NCI-H2029 (cell line): ENCODE results near the gene SF3A1.

Experiments used
- DNase-seq: peaks from one replicate; lab custom pipeline; 2025; lab: John Stamatoyannopoulos, UW

Gene SF3A1

GRCh38 chr22:30325065-30325720, 31.5 kb downstream of the SF3A1 start:
- DNase-seq = no peak

DNA sequence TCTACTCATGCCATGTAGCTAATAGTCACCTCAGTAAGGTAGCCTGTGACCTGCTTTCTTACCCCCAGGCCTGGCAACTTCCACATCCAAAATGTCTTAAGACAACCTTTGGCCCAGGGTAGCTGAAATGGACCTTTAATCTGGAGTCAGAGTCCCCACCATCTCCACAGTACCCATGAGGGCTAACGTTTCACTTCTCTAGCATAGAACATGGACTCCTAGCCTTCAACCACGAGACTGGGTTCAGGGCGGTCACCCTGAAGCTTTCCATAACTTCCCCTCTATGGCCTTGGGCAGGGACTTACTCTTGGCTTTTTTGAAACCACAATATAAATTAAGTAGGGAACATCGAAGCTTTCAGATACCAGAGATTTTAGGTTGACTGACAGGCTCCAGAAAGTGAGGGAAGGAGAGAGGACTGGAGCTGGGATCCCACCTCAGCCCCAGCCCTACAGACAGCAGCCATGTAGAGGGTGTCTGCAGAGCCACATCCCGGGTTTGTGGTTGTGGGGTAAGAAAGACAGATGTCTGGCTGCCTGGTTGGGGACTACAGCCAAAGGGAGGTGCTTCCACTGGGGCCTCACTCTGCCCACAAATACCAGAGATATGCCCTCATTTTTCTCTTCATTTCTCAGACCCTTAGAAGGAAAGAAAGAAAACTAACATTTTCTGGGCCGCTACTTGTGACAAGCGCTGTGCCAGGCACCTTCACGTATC, 32.5 kb downstream of the SF3A1 start:
- no peak for DNase-seq

DNA sequence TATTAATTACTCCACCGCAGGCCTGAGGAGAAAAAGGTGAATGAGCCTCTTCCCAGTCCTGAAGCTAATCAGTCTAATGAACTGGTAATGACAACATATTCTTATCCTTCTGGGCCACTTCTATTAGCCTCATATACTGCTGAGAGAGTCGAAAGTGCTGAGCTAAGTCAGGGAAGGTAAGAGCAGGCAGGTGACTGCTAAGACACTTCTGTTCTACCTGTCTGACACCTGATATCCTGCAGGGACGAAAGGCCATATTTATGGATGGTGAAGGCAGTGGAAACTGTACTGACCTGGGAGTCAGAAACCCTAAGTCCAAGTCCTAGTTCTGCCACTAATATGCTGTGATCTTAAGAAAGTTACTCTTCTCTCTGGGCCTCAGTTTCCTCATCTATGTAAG, 33.4 kb downstream of the SF3A1 start:
- DNase-seq = no peak

DNA sequence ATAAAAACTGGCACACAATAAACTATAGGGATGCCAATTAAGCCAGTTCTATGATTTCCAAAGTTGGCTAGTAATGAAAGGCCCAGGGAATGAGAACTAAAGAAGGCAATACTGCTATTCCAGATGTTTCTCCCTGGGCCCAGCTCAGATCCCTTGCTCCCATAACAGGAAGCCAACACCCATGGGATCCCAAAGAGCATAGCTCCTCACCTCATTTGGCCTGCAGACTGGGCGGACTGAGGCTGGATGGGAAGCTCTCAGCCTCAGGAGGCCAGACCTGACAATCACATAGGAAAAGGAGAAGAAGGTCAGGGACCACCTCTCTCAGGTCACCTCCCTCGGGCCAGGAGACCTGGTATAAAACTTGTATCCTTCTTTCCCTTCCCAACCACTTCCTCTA, 35.2 kb downstream of the SF3A1 start:
- DNase-seq = no peak

- no peak for DNase-seq
Observed at GRCh38 chr22:30320021-30320556, 36.6 kb downstream of the SF3A1 start.

- DNase-seq = no peak
Observed at GRCh38 chr22:30318799-30319419, 37.8 kb downstream of the SF3A1 start.

- DNase-seq = no peak
Observed at GRCh38 chr22:30317778-30318177, 38.9 kb downstream of the SF3A1 start.

DNA sequence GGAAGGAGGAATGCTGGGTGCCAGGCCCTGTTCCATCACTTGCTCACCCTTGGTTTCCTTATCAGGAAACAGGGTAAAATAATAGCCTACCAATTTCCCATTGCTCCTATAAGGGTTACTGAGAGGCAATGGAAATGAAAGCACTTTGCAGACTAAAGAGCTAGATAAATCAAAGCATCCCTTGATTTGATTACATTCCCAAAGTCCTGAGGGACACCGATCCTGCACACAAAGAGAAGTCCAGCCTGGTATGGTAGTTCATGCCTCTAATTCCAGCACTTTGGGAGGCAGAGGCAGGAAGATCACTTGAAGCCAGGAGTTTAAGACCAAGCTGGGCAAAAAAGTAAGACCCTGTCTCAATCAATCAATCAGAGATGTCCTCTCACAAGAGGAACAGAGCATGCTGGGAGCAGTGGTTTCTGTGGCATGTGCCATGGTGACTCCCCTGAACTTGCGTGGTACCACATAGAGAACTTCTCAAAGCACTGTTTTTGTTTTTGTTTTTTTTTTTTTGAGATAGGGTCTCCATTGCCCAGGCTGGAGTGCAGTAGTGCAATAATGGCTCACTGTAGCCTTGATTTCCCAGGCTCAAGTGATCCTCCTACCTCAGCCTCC, 40.6 kb downstream of the SF3A1 start:
- no peak for DNase-seq

- DNase-seq = no peak
Observed at GRCh38 chr22:30314915-30315314, 41.8 kb downstream of the SF3A1 start.

GRCh38 chr22:30313527-30314363, 42.9 kb downstream of the SF3A1 start:
- DNase-seq = no peak

DNA sequence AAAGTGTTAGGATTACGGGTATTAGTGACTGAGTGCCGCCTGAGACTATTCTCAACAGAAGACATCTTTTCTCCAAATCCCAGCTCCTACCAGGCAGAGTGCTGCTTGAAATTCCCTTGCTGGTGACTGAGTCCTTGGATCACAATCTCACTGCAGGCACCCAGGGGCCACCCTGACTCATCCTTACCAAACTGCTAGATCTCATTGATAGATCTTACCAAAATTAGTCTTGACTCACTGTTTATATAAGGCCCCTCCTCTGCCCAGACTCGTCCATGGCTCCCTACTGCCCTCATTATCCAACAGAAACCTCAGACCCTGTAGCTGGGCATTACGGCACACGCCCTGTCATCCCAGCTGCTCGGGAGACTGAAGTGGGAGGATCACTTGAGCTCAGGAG, 44.6 kb downstream of the SF3A1 start:
- no peak for DNase-seq

DNA sequence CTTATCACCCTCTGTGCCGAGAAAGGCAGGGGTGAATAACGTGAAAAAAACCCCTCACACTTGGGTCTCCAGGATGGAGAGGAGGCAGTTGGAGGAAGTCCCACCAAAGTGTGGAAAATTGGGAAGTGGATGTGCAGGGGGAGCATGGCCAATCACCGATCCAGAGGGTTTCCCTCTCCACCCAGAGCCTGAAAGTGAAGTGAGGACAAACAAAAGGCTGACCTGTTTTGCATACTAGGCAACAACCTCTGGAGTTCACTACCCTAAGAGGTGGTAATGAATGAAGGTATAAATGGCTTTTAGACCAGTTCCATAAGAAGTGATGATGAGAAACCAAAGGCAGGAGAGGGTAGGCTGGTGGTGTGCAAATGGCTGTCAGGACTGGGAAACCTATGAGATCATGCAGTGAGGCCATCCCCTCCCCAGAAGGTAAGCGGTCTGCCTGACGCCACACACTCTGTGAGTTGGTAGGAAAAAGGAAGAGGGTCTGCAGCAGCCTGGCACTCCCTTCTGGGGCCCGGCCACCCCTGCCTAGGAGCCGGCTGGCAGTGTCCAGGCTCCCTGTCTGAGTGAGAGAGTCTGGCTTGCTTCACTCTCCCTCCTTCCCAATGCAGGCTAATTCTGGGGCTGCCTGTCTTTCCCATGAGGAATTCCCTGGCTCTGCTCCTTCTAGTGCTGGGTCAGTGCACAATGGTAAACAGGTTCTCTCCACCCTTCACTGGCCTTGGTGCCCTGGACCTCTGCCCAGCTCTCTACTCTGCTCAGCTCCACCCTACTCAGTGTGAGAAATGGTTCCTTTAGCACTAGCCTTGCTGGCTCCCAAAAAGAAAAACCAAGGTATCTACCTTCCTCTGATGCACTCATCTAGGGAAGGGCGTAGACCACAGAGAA, 45.6 kb downstream of the SF3A1 start:
- peak; percentile 55 for DNase-seq

- peak; percentile 53 for DNase-seq
Observed at GRCh38 chr22:30309951-30310741, 46.5 kb downstream of the SF3A1 start.

DNA sequence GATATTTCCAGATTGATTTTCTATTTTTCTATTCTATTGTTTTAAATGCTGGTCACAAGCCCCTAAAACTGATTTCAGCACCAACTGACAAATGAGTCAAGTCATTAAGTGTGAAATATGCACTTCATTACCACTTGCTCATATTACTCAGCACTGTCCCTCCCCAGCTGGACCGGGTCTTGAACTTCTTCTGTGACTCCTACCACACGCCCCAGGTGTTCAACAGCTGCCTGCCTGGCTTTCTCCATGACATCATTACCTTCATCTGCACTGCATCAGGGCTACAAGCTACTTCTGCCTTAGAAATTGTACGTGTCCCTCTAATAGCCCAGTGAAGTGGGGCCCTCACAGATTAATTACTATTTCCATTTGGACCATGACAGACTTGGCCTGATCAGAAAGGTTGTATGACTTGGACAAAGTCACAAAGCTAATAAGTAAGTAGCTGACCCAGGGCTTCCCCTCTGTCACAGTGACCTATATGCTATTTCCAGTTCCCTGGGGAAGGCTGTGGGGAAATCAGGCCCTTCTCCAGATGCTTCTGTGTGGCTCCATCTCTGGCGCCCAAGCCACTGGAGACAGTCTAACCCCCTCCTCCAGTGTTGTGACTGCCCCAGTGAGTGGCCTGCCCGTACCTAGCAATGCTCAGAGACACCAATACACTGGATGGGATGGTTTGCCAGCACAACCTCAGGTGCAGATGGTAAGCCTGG, 48.0 kb downstream of the SF3A1 start:
- no peak for DNase-seq

- DNase-seq = no peak
Observed at GRCh38 chr22:30308093-30308492, 48.6 kb downstream of the SF3A1 start.

- DNase-seq = no peak
Observed at GRCh38 chr22:30307041-30307574, 49.6 kb downstream of the SF3A1 start.

- DNase-seq = no peak
Observed at GRCh38 chr22:30306627-30307011, 50.1 kb downstream of the SF3A1 start.

DNA sequence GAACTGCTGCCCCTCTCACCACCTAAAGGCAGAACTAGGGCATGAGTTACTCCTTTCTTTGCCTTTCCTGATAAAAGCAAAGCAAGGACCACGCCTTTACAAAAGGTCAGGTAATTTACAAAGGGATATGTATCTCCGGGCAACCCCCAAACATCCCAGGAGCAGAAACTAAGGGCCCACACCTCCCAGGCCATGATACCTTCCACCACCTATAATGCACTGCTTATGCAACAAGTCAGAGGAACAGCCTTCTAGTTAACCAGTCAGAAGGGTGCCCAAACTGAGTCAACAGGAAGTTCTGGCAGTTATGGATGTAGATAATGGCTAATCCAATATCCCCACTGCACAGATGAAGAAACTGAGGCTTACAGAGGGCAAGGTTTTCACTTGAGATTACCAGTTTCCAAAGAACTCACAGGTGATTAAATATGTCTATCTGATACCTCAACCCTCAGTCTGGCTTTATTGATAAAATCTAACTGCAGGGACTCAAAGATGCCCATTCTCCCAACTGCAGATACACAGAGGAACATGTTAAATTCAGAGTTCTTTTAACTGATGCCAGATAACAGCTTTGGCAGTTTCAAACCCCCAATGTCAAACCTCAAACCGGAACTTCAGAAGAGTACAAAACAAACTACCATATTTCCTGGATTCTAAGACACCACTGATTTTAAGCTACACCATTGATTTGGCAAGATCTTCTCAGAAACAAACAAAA, 50.6 kb downstream of the SF3A1 start:
- DNase-seq = no peak
